Stimulated activated naive CD8-positive, alpha-beta T cell treated with anti-CD3 and anti-CD28 coated beads, Interleukin-15, amount 100 ng/mL, for 72 hours (primary cell): ENCODE measurements around the gene SLAMF9.
A peak's percentile ranks its signal among the peaks of the same experiment; 100 is the strongest.

Source experiments
- ATAC-seq: fragments of 150-1000 bp; cut with Tn5 transposase; 2 replicates; pipeline ENCODE4 v1.10.0; 2021; ENCODE audit warnings: mild to moderate bottlenecking, moderate library complexity
- DNase-seq, 2 donors: peaks; one replicate each; pipeline ENCODE4 v3.0.0; 2021 to 2022
- H3K27ac Mint-ChIP-seq, 2 donors: one replicate each; pipeline ENCODE4 v1.8.0; 2022; ENCODE audit warnings: mild to moderate bottlenecking in 2 of 2, mixed read lengths in 2 of 2, moderate library complexity in 2 of 2
- H3K27me3 Mint-ChIP-seq: one replicate; pipeline ENCODE4 v1.8.0; 2022; ENCODE audit warnings: mixed read lengths
- H3K4me1 Mint-ChIP-seq: one replicate; pipeline ENCODE4 v1.8.0; 2022; ENCODE audit warnings: mild to moderate bottlenecking, mixed read lengths
- H3K4me3 Mint-ChIP-seq, 2 donors: one replicate each; pipeline ENCODE4 v1.8.0; 2022; ENCODE audit warnings: mild to moderate bottlenecking in 2 of 2, mixed read lengths in 2 of 2, moderate library complexity in 1 of 2
- H3K9me3 Mint-ChIP-seq, 2 donors: one replicate each; pipeline ENCODE4 v1.8.0; 2022; ENCODE audit warnings: mixed read lengths in 2 of 2

SLAMF9 gene

DNA sequence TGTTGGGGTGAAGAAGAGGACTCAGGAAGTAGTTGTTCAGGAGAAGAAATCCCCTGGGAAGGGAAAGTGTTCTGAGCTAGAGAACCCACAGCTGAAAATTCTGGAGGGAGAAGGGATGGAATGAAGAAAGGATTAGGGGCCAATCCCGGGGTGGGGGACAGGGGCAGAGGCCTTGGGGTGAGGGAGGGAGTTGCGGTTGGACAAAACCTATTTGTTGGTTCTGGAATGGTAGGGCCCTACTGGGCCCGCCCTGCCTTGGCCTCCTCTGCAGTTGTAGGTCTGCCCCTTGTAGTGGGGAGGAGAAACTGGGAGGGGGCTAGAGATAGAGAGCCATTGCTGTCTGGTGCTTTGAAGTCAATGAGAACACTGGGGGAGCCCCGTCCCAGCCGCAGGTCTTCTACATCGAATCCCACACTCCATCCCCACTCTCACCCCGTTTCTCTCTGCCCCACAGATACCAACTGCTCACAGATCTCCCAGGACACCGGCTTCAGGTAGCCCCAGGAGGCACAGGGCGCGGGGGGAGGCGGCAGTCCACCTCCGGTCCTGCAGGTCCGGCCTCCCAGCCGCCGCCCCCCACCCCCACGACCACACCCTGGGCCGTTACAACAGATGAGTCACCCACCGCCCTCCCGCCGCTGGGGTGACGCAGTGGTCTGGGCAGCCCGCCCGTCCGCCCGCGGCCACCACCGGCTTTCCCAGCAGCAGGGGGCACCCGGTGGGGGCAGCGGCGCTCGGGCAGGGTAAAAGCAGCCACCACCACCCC lies 29.8 kb downstream of the SLAMF9 start:
- H3K27ac Mint-ChIP-seq, result peak overlapping the region; percentile 98 to 100
- no peaks in the 10 kb centered on the region for H3K9me3 Mint-ChIP-seq
- H3K4me1 Mint-ChIP-seq, result peaks cover 70% of the 10 kb centered on the region
- DNase-seq (peak; percentile 79 to 88), ATAC-seq (peak; percentile 65)
- H3K27me3 Mint-ChIP-seq, result no peaks in the 10 kb centered on the region
- H3K4me3 Mint-ChIP-seq, result peak overlapping the region; percentile 91 to 97

DNA sequence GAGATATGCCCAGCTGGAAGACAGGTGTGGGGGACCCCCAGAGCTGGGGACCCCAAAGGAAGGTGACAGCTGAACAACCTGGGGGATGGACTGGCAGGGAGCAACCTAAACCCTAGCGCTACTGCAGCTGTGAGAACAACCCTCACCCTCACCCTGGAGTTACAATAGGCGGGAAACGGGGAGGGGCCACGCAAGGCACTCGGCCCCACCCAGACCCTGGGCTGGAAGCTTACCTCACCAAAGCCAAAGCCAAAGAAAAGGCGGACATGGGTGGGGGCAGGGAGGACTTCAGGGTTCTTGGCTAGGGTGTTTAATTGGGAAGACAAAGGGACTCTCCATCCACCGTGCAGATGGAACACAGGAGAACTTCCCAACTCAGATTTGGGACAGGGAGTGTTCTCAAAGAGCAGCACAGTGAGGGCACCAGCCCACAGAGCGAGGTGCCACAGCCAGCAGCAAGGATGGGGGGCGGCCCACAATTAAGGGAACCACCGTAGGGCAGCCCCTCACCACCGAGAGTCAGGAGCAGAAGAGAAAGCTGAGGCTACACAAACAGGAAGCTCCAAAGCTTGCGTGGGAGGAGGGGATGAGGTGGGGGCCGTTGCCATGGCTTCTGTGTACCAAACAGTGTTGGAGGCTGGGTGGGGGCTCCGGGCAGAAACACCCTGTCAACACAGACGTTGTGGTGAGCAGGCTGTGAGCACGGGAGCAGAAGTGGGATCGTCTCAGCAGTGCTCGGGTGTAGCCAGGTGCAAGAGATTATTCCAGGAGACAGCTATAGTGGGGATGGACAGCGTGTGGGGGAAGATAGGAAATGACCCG lies 30.6 kb downstream of the SLAMF9 start:
- H3K4me3 Mint-ChIP-seq, result peak overlapping the region; percentile 91 to 97
- H3K27me3 Mint-ChIP-seq, result no peaks in the 10 kb centered on the region
- peak overlapping the region; percentile 98 to 100 for H3K27ac Mint-ChIP-seq
- peaks cover 78% of the 10 kb centered on the region for H3K4me1 Mint-ChIP-seq
- DNase-seq, result peak; percentile 86 to 96
- ATAC-seq, result peak; percentile 63
- no peaks in the 10 kb centered on the region for H3K9me3 Mint-ChIP-seq

DNA sequence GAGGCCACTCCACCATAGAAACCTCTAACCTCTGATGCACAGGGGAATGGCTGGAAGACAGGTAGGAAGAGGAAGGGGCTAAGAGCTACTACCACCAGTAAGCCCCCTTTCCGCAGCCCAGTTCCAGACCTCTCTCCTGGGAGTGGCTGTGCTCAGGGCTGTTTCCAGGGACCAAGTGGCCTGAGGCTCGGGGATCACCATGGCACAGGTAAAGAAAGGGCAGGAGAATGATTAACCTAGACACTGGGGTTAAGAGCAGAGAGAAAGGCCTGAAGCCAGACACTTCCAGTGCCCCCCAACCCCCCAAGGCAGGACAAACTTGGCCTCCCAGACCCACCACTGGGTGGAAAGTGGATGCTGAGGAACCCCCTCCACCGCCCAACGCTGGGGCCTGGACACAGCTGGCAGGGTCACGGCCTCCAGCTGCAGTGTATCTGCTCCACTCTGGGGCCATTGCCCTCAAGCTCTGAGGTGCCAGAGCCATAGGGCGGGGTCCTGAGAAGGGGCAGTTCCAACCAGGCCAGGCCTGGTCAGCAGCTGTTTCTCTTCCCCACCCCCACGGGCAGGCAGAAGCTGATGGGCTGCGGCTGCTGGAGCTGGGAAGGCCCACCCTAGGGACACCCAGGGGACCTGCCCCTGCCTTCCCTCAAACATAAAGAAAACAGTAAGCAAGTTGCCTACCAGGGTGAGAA lies 31.4 kb downstream of the SLAMF9 start:
- peak overlapping the region; percentile 98 to 100 for H3K27ac Mint-ChIP-seq

DNA sequence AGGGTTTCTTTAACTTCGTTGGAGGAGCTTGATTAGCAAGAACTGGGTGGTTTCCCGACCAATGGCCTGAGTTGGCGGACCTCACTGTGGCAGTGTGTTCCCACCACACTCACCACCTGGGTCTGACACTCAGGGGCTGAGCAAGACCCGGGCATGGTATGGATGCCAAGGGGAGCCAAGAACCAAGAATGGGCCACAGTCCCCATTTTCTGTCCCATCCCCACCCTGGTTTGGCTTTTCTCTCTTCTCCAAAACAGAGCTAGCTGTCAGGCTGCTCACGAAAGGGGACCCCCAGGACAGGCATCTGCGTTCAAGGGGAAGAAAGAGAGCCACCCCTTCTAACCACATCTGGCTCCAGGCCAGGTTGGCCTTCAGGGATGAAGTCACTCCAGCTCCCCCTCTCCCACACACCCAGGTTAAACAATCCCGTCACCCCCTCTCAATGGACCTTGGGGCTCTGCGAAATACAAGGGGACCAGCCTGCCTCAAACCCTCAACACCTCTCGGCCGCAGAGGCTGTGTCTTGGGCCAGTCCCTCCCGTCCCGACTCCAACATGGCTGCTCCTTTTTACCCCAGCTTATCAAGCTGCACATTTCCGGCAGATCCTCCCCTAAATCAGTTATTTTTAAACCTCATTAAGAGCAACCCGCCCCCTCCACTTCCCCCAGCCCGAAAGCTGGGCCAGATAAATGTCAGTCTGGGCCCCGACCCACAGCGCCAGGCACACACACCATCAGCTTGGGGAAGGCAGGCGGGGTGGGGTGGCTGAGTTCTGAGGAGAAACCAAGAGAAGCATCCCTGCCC lies 32.1 kb downstream of the SLAMF9 start:
- peak; percentile 32 to 78 for DNase-seq
- Mint-ChIP-seq H3K4me1 (peaks cover 88% of the 10 kb centered on the region), H3K27me3 (no peaks in the 10 kb centered on the region), H3K4me3 (peak overlapping the region; percentile 91 to 97), H3K9me3 (no peaks in the 10 kb centered on the region), H3K27ac (peak overlapping the region; percentile 98 to 100)
- ATAC-seq, result peak; percentile 1

More for the DNA sequence above, 31.4 kb downstream of the SLAMF9 start:
- DNase-seq (peak in 1 of 2 donors; percentile 23), ATAC-seq (no peak)
- Mint-ChIP-seq H3K4me3 (peak overlapping the region; percentile 91 to 97), H3K27me3 (no peaks in the 10 kb centered on the region), H3K4me1 (peaks cover 86% of the 10 kb centered on the region), H3K9me3 (no peaks in the 10 kb centered on the region)

DNA sequence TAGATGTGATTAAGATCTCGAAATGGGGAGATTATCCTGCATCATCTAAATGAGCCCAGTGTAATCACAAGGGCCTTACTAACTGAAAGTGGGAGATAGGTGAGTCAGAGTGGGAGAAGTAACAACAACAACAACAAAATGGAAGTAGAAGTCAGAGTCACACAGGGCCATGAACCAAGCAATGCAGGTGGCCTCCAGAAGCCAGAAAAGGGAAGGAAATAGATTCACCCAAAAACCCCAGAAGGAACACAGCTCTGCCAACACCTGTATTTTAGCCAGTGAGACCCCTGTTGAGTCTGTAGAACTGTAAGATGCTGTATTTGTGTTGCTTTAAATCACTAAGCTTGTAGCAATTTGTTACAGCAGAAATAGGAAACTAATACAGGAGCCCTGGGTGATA lies 32.8 kb downstream of the SLAMF9 start:
- DNase-seq, result peak in 1 of 2 donors; percentile 61

DNA sequence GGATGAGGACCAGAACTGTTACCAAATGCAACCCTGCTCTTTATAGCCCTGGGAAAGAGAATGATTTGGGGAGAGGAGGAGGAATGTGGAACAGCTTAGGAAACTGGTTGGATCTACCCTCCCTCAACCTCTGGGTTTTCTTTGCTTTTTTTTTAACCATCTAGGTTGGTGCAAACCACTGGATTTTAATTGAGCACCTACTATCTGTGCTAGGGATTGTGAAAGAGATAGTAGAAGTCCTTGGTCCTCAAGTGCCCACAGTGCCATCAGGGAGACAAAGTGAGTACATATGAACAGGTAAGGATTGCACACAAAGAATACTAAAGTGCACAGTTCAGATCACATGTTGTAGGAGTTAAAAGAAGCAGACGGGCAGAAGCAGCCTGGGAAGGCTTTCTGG lies 33.4 kb downstream of the SLAMF9 start:
- H3K27me3 Mint-ChIP-seq, result no peaks in the 10 kb centered on the region
- no peaks in the 10 kb centered on the region for H3K9me3 Mint-ChIP-seq
- H3K4me1 Mint-ChIP-seq, result peaks cover 82% of the 10 kb centered on the region
- peak overlapping the region; percentile 83 to 100 for H3K27ac Mint-ChIP-seq
- ATAC-seq, result no peak
- no peak for DNase-seq
- H3K4me3 Mint-ChIP-seq, result peak overlapping the region; percentile 91 to 97

More for the DNA sequence above, 32.8 kb downstream of the SLAMF9 start:
- ATAC-seq, result peak; percentile 1
- Mint-ChIP-seq H3K4me3 (peak overlapping the region; percentile 91 to 97), H3K27me3 (no peaks in the 10 kb centered on the region), H3K27ac (peak overlapping the region; percentile 98 to 100), H3K4me1 (peaks cover 86% of the 10 kb centered on the region), H3K9me3 (no peaks in the 10 kb centered on the region)

DNA sequence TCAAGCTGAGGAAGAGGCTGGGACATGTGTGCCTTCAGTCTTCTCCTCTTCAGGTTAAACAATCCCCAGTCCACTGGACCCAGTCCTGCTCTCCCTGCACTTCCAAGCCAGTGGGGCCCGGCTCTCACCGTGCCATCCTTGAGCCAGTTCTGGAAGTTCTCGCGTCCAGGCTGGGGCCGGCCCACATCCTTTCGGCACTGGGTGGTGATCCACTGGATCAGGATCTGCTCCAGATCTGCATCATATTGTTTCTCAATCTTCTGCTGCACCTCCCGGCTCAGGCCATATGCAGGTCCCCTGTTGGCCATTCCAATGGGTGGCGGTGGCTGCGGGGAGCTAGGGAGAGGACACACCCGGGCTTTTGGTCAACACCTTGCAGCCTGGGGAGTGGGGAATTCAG lies 33.8 kb downstream of the SLAMF9 start:
- Mint-ChIP-seq H3K27me3 (no peaks in the 10 kb centered on the region), H3K9me3 (no peaks in the 10 kb centered on the region), H3K4me3 (no peak overlapping the region), H3K27ac (no peak overlapping the region), H3K4me1 (peaks cover 77% of the 10 kb centered on the region)
- no peak for ATAC-seq
- no peak for DNase-seq

DNA sequence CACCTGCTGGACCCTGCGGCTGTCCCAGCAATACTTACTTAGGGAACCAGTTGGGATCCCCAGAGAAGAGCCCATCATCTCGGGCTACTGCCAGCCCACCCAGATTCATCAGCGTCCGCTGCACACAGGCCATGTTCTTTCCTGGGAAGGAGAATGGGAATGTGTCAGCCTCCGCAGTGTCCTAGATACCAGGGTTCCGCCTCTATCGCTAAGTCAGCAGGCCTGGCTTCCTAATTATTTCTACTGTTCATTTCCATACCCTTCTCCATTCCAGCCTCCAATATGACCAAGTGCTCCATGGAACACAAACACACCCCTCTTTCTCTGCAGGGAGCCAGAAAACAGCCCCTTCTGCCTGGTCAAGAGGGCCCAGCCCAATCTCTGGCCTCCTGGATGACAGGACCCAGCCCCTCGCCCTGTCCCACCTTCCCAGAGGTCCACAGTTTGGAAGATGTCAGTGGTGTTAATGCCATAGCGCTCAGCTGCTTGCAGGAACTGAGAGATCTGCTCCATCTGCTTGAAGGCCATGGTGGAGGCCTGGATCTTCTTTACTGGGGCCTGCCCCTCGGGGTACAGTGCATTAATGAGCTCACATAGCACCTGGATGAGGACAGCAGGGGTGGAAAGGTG lies 34.7 kb downstream of the SLAMF9 start:
- Mint-ChIP-seq H3K4me1 (peaks cover 80% of the 10 kb centered on the region), H3K4me3 (no peak overlapping the region), H3K27me3 (no peaks in the 10 kb centered on the region), H3K27ac (no peak overlapping the region), H3K9me3 (no peaks in the 10 kb centered on the region)
- no peak for DNase-seq
- ATAC-seq, result no peak

DNA sequence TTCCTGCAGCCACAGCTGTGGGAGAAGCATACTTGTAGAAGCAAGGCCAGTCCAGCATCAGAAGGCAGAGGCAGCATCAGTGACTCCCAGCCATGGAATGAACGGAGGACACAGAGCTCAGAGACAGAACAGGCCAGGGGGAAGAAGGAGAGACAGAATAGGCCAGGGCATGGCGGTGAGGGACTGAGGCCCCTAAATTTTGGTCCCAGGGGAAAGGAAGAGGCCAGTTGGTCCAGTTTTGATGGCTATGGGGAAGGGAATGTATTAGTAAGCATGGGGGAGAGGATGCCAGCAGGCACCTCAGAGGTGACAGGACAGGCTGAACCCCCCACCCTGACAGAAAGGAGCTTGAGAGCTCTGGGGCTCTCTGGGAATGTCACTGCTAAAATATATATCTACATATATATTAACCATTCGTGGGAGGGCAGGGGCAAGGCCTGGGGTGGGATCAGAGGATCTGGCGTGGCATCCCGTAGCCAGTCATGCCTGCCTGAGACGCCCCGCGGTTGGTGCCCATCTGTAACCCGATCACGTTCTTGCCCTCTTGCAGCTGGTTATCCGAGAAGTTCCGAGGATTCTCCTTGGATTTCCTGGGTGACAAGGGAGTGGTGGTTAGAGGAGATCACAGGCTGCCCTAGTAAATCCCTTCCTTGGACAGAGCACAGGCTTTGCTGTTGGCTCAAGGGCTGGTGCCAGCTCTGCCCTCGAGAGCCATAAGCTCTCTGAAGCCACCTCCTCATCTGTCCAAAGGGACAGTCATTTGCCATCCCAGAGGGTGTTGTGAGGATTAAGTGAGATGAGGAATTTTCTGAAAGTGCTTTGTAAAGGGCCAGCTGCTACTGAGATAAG lies 35.5 kb downstream of the SLAMF9 start:
- Mint-ChIP-seq H3K27ac (peak overlapping the region; percentile 58 to 63), H3K9me3 (no peaks in the 10 kb centered on the region), H3K27me3 (no peaks in the 10 kb centered on the region), H3K4me3 (peak overlapping the region; percentile 16 to 42), H3K4me1 (peaks cover 83% of the 10 kb centered on the region)
- DNase-seq (no peak), ATAC-seq (no peak)

DNA sequence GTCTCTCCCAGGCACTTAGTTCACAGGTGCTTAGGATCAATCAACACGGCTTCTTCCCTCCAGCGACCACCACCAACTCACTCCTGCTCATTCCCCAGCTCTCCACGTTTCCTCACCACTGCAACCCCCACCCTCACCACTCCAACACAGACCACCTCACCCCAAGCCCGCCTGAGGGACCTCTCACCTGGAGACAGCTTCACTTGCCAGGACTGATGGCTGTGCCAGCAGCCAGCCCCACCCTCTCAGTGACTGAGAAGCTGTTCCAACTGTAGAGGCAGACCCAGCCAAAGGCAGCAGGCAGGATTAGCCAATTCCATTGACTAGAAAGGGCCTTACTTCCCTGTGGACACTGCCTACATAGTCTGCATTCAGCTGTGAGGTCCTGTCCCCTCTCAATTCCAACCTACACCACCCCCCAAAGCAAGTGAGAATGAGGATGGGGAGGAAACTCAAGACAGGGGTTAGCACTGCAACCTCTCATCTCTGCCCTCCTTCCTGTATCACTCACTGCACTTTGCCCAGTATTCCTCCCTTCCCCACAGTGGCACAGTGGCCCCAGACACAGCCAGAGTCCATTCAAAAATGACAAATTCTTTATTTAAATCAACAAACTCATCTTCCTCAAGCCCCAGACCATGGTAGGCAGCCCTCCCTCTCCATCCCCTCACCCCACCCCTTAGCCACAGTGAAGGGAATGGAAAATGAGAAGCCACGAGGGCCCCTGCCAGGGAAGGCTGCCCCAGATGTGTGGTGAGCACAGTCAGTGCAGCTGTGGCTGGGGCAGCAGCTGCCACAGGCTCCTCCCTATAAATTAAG lies 36.3 kb downstream of the SLAMF9 start:
- Mint-ChIP-seq H3K9me3 (no peaks in the 10 kb centered on the region), H3K27ac (peak overlapping the region; percentile 58 to 69), H3K4me1 (peaks cover 83% of the 10 kb centered on the region), H3K4me3 (peak overlapping the region; percentile 16 to 42), H3K27me3 (no peaks in the 10 kb centered on the region)
- DNase-seq, result no peak
- no peak for ATAC-seq

DNA sequence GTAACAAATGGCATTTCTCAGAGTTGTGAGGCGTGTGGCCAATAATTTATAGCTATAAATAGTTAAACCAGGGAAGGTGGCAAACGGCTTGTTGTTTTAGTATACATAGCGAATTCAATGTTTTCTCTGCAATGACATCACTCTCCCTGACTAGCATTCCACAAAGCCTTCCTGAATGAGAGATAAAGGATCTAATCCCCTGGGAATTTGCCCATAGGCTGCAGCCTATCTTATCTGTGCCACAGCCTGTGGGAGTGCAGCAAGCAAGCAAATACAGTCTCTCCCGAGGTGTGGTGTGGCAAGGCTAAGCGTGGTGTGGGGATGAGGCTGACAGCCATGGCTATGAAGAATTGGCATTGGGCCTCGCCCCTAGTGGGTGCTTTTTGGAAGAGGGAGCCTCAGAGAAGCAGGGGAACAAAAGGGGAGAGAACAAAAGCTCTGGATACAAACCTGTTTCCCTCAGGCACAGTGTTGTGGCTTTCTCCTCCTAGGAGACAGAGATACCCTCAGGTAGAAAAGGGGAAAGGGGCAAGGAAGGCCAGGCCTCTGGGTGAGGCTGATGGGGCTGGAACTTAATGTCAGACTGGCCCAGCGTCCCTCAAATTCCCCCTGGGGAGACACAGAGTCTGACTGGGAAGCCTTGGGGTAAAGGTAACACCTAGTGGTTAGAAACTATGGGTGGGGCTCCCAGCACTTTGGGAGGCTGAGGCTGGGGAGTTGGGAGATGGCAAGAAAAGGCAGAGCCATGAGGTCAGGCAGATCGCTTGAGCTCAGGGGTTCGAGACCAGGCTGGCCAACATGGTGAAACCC lies 37.6 kb downstream of the SLAMF9 start:
- H3K27ac Mint-ChIP-seq, result no peak overlapping the region
- ATAC-seq (no peak), DNase-seq (no peak)
- H3K9me3 Mint-ChIP-seq, result no peaks in the 10 kb centered on the region
- no peak overlapping the region for H3K4me3 Mint-ChIP-seq
- H3K4me1 Mint-ChIP-seq, result peaks cover 83% of the 10 kb centered on the region
- H3K27me3 Mint-ChIP-seq, result no peaks in the 10 kb centered on the region

DNA sequence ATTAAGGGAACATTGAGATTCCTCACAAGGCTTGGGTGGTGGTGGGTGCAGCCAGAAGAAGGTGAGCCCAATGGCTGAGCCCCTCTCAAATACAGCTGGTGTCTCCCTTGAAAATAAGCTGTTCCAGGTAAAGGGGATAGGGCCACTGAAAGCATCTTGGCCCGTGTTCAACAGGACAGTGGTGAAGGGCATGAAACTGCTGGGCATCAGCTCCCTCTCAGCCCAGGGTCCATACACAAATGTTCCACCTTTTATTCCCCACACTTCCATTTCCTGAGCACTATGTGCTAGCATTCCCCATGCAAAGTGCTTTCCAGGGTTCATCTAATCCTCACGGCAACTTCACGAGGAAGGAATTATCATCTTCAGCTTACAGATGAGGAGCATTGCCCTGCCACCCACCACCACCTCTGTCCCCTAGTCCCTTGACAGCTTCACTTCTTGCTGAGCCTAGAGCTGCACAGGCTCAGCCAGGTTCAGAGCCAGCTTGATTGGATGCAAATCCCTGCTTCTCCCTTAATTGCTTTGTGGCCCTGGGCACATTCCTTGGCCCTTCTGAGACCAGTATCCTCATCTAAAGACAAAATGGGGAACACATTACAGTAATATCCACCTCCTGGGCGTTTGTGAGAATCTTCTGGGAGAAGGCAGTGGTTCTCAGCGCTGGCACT lies 38.3 kb downstream of the SLAMF9 start:
- Mint-ChIP-seq H3K4me1 (peaks cover 83% of the 10 kb centered on the region), H3K9me3 (no peaks in the 10 kb centered on the region), H3K4me3 (no peak overlapping the region), H3K27me3 (no peaks in the 10 kb centered on the region), H3K27ac (peak overlapping the region in 1 of 2 donors; percentile 17)
- DNase-seq (no peak), ATAC-seq (no peak)
